Bronchial epithelial cell (primary cell): ENCODE measurements around the gene DCUN1D1. TPM values are rescaled to one million over a fixed set of nuclear protein-coding genes. Genes with fewer than 3 reads are reported as not detected.

Source experiments
- DNase-seq: peaks from one replicate; pipeline ENCODE4 v3.0.0-alpha.2; 2010; ENCODE audit warnings: low read depth
- FAIRE-seq: peaks from 2 replicates; lab custom pipeline; 2011; peaks lifted over from hg19 to GRCh38; lab: Jason Lieb, UNC
- H3K27me3 ChIP-seq: 2 replicates; pipeline ENCODE4 v1.5.1; 2011; ENCODE audit warnings: low read length; ENCODE audit not compliant: control insufficient read depth, insufficient read depth
- H3K36me3 ChIP-seq: 2 replicates; pipeline ENCODE4 v1.5.1; 2011; ENCODE audit warnings: low read length; ENCODE audit not compliant: control insufficient read depth, insufficient read depth
- H3K4me3 ChIP-seq: 2 replicates; pipeline ENCODE4 v1.5.1; 2011; ENCODE audit warnings: mild to moderate bottlenecking, low read depth, low read length, control low read depth
- total RNA-seq: library from RNA; depleted of rRNA; stranded (reverse); fragments of >200 nt; gene quantifications from 2 replicates; pipeline ENCODE4 v1.2.1, GENCODE V29; 2014
- TF ChIP-seq, protein P1 (sequence below): IDR thresholded peaks from 2 replicates; pipeline ENCODE4 v1.5.1; 2011; ENCODE audit warnings: mild to moderate bottlenecking, moderate library complexity, low read length, control low read depth, inconsistent platforms; ENCODE audit not compliant: insufficient read depth, severe bottlenecking

The DCUN1D1 gene
- total RNA-seq = 26.1 and 34.7 TPM in 2 replicates

DNA sequence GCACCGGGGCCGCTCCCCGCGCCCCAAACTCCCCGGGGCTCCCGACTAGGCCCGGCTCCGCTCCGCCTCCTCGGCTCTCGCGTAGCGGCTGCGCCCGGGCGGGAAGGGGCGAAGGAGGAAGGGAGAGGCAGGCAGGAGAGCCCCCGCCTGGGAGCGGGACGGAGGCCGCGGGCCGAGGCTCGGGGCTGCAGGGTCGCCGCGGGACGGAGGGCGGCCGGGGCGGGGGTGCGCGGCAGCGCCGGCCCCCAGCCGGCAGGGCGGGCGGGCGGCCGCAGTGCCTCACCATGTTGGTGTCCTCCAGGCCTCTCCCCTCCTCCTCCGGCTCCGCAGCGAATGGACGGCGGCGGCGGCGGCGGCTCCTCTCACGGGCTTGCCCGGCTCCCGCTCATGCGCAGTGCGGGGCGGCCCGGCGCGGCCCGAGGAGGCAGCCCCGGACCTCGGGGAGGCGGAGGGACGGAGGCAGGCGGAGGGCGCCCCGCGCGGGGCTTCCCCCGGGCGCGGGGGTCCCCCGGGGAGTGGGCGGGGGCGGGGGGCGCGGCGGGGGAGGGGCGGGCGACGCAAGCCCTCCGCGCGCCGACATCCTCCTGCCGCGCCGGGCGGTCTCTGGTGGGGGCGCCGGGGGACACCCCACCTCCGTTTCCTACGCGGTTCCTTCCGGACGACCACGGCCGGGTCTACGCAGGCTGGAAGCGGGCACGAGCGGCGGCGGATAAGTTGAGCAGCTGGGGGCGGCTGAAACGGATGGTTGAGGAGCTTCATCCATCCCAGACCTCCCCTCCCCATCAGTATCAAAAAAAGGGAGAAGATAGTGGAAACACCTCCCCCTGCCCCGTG is at the start of gene DCUN1D1:
Gene DCUN1D1 (minus strand): TSS at position 335 of the 834 bp plus-strand sequence. CDS start 49 bp downstream, at position 286.
- H3K4me3 ChIP-seq = peak within 1 kb of the TSS; percentile 68
- TF ChIP-seq, protein P1, sequence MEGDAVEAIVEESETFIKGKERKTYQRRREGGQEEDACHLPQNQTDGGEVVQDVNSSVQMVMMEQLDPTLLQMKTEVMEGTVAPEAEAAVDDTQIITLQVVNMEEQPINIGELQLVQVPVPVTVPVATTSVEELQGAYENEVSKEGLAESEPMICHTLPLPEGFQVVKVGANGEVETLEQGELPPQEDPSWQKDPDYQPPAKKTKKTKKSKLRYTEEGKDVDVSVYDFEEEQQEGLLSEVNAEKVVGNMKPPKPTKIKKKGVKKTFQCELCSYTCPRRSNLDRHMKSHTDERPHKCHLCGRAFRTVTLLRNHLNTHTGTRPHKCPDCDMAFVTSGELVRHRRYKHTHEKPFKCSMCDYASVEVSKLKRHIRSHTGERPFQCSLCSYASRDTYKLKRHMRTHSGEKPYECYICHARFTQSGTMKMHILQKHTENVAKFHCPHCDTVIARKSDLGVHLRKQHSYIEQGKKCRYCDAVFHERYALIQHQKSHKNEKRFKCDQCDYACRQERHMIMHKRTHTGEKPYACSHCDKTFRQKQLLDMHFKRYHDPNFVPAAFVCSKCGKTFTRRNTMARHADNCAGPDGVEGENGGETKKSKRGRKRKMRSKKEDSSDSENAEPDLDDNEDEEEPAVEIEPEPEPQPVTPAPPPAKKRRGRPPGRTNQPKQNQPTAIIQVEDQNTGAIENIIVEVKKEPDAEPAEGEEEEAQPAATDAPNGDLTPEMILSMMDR = no peak
- H3K36me3 ChIP-seq = no peaks in the 10 kb centered on the region
- DNase-seq (peak; percentile 55), FAIRE-seq (no peak)
- no peaks in the 10 kb centered on the region for H3K27me3 ChIP-seq

DNA sequence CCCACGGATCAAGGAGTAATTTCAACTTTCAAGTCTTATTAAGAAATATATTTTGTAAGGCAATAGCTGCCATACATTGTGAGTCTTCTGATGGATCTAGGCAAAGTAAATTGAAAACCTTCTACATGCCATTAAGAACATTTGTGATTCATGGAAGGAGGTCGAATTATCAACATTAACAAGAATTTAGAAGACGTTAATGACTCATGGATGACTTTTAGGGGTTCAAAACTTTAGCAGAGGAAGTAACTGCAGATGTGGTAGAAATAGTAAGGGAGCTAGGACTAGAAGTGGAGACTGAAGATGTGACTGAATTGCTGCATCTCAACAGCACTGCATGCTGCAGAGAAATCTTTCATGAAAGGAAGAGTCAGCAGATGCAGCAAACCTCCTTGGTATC is 48.1 kb upstream of the DCUN1D1 start:
- no peaks in the 10 kb centered on the region for H3K27me3 ChIP-seq
- TF ChIP-seq, protein P1 = no peak
- peaks cover 2% of the 10 kb centered on the region for H3K36me3 ChIP-seq
- no peak for FAIRE-seq
- DNase-seq = no peak
- no peak overlapping the region for H3K4me3 ChIP-seq

DNA sequence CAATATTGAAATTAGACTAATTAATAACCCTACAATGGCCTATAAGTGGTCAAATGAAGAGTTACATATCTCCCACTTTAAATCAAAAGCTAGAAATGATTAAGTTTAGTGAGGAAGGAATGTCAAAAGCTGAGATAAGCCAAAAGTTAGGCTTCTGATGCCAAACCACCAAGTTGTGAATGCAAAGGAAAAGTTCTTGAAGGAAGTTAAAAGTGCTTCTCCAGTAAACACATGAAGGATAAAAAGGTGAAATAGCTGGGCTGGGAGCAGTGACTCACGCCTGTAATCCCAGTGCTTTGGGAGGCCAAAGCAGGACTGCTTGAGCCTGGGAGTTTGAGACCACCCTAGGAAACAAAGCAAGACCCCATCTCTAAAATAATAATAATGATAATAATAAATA is 46.9 kb upstream of the DCUN1D1 start:
- FAIRE-seq (no peak), DNase-seq (no peak)
- Histone ChIP-seq H3K4me3 (no peak overlapping the region), H3K27me3 (no peaks in the 10 kb centered on the region), H3K36me3 (no peaks in the 10 kb centered on the region)
- TF ChIP-seq, protein P1 = no peak

DNA sequence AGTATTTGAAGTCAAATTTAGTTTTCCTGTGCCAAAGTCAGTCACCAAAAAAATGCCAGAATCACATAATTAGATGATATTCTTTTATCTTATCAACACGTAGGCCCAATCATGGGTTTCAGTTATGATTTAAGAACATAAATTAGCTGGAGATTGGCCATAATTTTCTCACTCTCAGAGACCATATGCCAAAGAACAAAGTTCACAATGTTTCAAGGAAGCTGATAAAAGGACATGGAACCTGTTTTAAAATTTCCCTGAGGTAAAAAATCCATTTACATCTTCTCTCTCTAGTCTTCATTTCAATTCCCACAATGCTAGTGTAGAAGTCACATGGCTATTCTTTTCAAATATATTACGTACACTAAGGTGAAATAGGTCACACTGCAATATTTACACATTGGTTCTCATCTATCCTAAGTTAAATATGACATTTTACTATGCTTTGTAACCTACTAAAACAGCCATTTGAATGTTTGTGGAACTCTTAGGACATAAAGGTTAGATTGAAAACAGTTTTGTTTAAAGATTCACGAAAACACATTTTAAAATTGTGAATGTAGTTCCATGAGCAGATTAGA is 42.7 kb upstream of the DCUN1D1 start:
- Histone ChIP-seq H3K4me3 (no peak overlapping the region), H3K36me3 (no peaks in the 10 kb centered on the region), H3K27me3 (no peaks in the 10 kb centered on the region)
- DNase-seq = no peak
- TF ChIP-seq, protein P1 = no peak
- no peak for FAIRE-seq

DNA sequence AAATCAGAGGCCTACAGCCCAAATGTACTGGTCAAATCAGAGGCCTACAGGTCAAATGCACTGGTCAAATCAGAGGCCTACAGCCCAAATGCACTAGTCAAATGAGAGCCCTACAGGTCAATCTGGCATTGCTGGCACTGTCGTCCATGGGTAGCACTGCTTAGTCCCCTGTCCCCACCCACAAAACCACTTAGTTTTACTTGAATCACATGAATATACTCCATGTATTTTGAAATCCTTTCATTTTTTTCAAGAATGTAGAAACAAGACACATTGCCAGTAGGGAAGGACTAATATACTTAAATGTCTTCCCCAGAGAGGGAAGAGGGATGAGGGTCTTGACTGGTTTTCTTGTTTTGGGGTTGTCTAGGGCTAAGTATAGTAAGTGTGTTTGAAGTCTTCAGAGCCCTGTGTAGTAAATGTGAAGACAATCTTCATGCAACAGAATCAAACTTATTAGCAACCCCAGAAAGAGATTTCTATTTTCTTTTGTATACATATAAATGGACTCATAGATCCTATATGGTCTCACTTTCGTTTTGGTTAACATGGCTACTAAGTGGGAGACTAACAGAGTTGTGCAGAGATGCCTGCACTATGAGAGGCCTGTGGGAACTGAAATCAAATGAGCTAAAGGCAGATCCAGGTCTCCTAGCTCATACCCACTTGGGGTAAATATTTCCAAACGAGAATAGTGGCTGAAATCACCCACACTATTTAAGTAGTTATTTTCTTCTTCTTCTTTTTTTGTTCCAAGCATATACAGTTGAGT is 38.3 kb upstream of the DCUN1D1 start:
- FAIRE-seq = no peak

More for the DNA sequence above, 38.3 kb upstream of the DCUN1D1 start:
- no peak for DNase-seq
- TF ChIP-seq, protein P1 = no peak
- Histone ChIP-seq H3K27me3 (no peaks in the 10 kb centered on the region), H3K4me3 (no peak overlapping the region), H3K36me3 (no peaks in the 10 kb centered on the region)
